HG03575 (cell line): ENCODE measurements around the gene PRPS1L1.

Experiments used
- ATAC-seq: cut with Tn5 transposase; IDR thresholded peaks from one replicate; pipeline ENCODE4 v1.9.1; 2021; ENCODE audit not compliant: unreplicated experiment, insufficient number of reproducible peaks, low FRiP score; ENCODE audit errors: extremely low read depth

The PRPS1L1 gene

DNA sequence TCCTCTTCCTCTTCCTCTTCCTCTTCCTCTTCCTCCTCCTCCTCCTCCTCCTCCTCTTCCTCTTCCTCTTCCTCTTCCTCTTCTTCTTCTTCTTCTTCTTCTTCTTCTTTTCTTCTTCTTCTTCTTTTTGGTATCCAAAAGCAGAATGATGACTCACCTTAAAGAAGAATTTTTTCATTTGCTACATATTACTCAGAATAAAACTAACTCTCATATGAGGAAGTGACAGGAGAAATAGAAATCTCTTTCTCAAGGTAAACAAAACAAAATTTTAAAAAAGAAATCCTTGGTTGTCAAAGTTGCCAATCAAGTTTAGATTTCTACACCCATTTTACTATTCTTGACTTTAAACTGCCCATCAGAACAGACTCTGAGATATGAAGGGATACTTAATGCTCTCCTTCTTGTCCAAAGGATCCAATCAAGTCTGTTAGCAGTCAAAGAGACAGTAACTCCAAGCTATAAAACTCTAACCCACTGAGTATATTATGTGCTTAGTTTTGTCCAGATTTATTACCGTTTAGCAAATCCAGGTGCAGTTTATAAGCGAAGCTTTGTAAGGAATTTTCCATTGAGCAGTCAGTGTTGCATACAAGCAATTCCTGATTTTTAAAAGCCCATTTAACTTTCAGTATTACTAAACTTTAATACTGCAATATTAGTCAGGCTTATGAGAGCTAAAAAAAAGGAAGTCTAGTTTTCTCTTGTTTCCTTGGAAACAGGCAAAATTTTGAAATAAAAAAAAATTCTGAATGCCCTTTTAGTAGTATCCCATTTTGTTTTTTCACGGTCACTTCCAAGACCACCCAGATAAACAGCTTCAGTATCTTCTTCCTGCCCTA lies 44.2 kb downstream of the PRPS1L1 start:
- no peak for ATAC-seq

DNA sequence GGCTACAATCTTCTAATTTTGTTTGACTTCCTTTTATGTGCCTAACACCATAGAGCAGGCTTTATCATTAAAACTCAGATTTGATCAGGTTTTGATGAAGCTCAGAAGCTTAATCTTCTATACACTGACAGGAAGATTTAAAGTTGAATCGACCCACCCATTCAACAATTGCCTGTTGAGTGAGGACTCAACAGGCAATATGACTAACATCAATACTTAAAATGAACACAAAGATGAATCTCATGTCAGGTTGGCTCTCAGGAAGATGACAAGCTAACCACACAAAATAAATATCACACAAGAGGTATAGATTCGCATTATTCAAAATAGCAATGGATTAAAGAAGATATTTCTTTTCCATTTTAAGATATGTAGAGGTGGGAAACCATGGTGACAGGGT lies 50.7 kb downstream of the PRPS1L1 start:
- no peak for ATAC-seq
